Muscle layer of colon (tissue), 2 donors: ENCODE data around the gene ADGRG2.
"Not testable (repeated sequence)": the region's sequence is repeated elsewhere in the genome, so short reads cannot be mapped to it uniquely, and the experiment has no call there.

Experiments used
- H3K27ac ChIP-seq: one replicate; pipeline ENCODE4 v1.7.0; 2013; ENCODE audit warnings: low read depth, mild to moderate bottlenecking, low read length, moderate library complexity
- H3K27me3 ChIP-seq, 2 donors: one replicate each; pipeline ENCODE4 v1.7.0; 2013; ENCODE audit warnings: low read length in 2 of 2, mild to moderate bottlenecking in 2 of 2; ENCODE audit not compliant: insufficient read depth in 2 of 2, control insufficient read depth in 1 of 2
- H3K36me3 ChIP-seq: one replicate; pipeline ENCODE4 v1.7.0; 2013; ENCODE audit warnings: mild to moderate bottlenecking, low read length; ENCODE audit not compliant: insufficient read depth
- H3K4me1 ChIP-seq: one replicate; pipeline ENCODE4 v1.7.0; 2013; ENCODE audit warnings: mild to moderate bottlenecking, low read length; ENCODE audit not compliant: insufficient read depth
- H3K4me3 ChIP-seq, 2 donors: one replicate each; pipeline ENCODE4 v1.7.0; 2013; ENCODE audit warnings: low read length in 2 of 2, low read depth in 1 of 2, mild to moderate bottlenecking in 1 of 2, moderate library complexity in 1 of 2
- H3K9ac ChIP-seq: one replicate; pipeline ENCODE4 v1.7.0; 2013; ENCODE audit warnings: low read length
- H3K9me3 ChIP-seq: one replicate; pipeline ENCODE4 v1.7.0; 2013; ENCODE audit warnings: mild to moderate bottlenecking, low read length
- donor health status: abdominal sarcoma.
- donor health status: Adenocarcinoma of cecum.

Gene ADGRG2

GRCh38 chrX:19030805-19031204 lies 91.5 kb downstream of the ADGRG2 start:
- H3K4me3 ChIP-seq = no peak overlapping the region
- H3K4me1 ChIP-seq = no peaks in the 10 kb centered on the region
- H3K27me3 ChIP-seq = no peaks in the 10 kb centered on the region
- H3K9ac ChIP-seq = no peak overlapping the region
- H3K9me3 ChIP-seq = no peaks in the 10 kb centered on the region
- no peak overlapping the region for H3K27ac ChIP-seq
- no peaks in the 10 kb centered on the region for H3K36me3 ChIP-seq

- H3K9ac ChIP-seq = no peak overlapping the region
- no peak overlapping the region for H3K4me3 ChIP-seq
- no peak overlapping the region for H3K27ac ChIP-seq
- no peaks in the 10 kb centered on the region for H3K36me3 ChIP-seq
- H3K4me1 ChIP-seq = no peaks in the 10 kb centered on the region
- H3K27me3 ChIP-seq = no peaks in the 10 kb centered on the region
- H3K9me3 ChIP-seq = no peaks in the 10 kb centered on the region
Observed at GRCh38 chrX:19028560-19028959, 93.7 kb downstream of the ADGRG2 start.

- H3K36me3 ChIP-seq = no peaks in the 10 kb centered on the region
- no peaks in the 10 kb centered on the region for H3K27me3 ChIP-seq
- no peak overlapping the region for H3K9ac ChIP-seq
- H3K27ac ChIP-seq = no peak overlapping the region
- H3K4me3 ChIP-seq = no peak overlapping the region
- no peaks in the 10 kb centered on the region for H3K4me1 ChIP-seq
- no peaks in the 10 kb centered on the region for H3K9me3 ChIP-seq
Observed at GRCh38 chrX:19024366-19024765, 97.9 kb downstream of the ADGRG2 start.

- Histone ChIP-seq H3K27me3 (no peaks in the 10 kb centered on the region), H3K27ac (no peak overlapping the region), H3K9me3 (no peaks in the 10 kb centered on the region), H3K9ac (no peak overlapping the region), H3K36me3 (no peaks in the 10 kb centered on the region), H3K4me1 (no peaks in the 10 kb centered on the region), H3K4me3 (no peak overlapping the region)
Observed at GRCh38 chrX:19019996-19020395, 102.3 kb downstream of the ADGRG2 start.

- Histone ChIP-seq H3K27ac (no peak overlapping the region), H3K9ac (no peak overlapping the region), H3K4me3 (no peak overlapping the region), H3K9me3 (no peaks in the 10 kb centered on the region), H3K36me3 (no peaks in the 10 kb centered on the region), H3K4me1 (no peaks in the 10 kb centered on the region), H3K27me3 (no peaks in the 10 kb centered on the region)
Observed at GRCh38 chrX:19017271-19017670, 105.0 kb downstream of the ADGRG2 start.

GRCh38 chrX:19016614-19017013 lies 105.7 kb downstream of the ADGRG2 start:
- H3K27ac ChIP-seq = not testable (repeated sequence)

GRCh38 chrX:19007868-19008267 lies 114.4 kb downstream of the ADGRG2 start:
- H3K4me3 ChIP-seq = no peak overlapping the region
- no peak overlapping the region for H3K9ac ChIP-seq
- H3K27ac ChIP-seq = no peak overlapping the region

More at GRCh38 chrX:19016614-19017013, 105.7 kb downstream of the ADGRG2 start:
- not testable (repeated sequence) for H3K9ac ChIP-seq, H3K4me1 ChIP-seq, H3K4me3 ChIP-seq, H3K9me3 ChIP-seq, H3K36me3 ChIP-seq, H3K27me3 ChIP-seq

GRCh38 chrX:19007011-19007410 lies 115.3 kb downstream of the ADGRG2 start:
- Histone ChIP-seq H3K4me3 (no peak overlapping the region), H3K4me1 (no peaks in the 10 kb centered on the region), H3K9ac (no peak overlapping the region), H3K27ac (no peak overlapping the region), H3K9me3 (no peaks in the 10 kb centered on the region), H3K27me3 (no peaks in the 10 kb centered on the region), H3K36me3 (no peaks in the 10 kb centered on the region)

More at GRCh38 chrX:19007868-19008267, 114.4 kb downstream of the ADGRG2 start:
- Histone ChIP-seq H3K36me3 (no peaks in the 10 kb centered on the region), H3K27me3 (no peaks in the 10 kb centered on the region), H3K4me1 (no peaks in the 10 kb centered on the region), H3K9me3 (no peaks in the 10 kb centered on the region)

GRCh38 chrX:19005909-19006308 lies 116.4 kb downstream of the ADGRG2 start:
- no peak overlapping the region for H3K27ac ChIP-seq
- no peaks in the 10 kb centered on the region for H3K4me1 ChIP-seq
- H3K9me3 ChIP-seq = no peaks in the 10 kb centered on the region
- no peaks in the 10 kb centered on the region for H3K36me3 ChIP-seq
- no peaks in the 10 kb centered on the region for H3K27me3 ChIP-seq
- H3K9ac ChIP-seq = no peak overlapping the region
- H3K4me3 ChIP-seq = no peak overlapping the region

- no peaks in the 10 kb centered on the region for H3K36me3 ChIP-seq
- peaks cover 0 to 3% of the 10 kb centered on the region in 2 donors for H3K27me3 ChIP-seq
- H3K4me3 ChIP-seq = no peak overlapping the region
- H3K9me3 ChIP-seq = no peaks in the 10 kb centered on the region
- H3K4me1 ChIP-seq = no peaks in the 10 kb centered on the region
- H3K9ac ChIP-seq = no peak overlapping the region
- no peak overlapping the region for H3K27ac ChIP-seq
Observed at GRCh38 chrX:19003756-19004155, 118.5 kb downstream of the ADGRG2 start.

GRCh38 chrX:18998653-18999052 lies 123.6 kb downstream of the ADGRG2 start:
- H3K27ac ChIP-seq = no peak overlapping the region
- H3K9me3 ChIP-seq = no peaks in the 10 kb centered on the region
- peaks cover 0 to 3% of the 10 kb centered on the region in 2 donors for H3K27me3 ChIP-seq
- H3K9ac ChIP-seq = no peak overlapping the region
- H3K36me3 ChIP-seq = no peaks in the 10 kb centered on the region
- H3K4me3 ChIP-seq = no peak overlapping the region
- no peaks in the 10 kb centered on the region for H3K4me1 ChIP-seq

GRCh38 chrX:18997916-18998315 lies 124.4 kb downstream of the ADGRG2 start:
- H3K4me1 ChIP-seq = no peaks in the 10 kb centered on the region
- no peak overlapping the region for H3K4me3 ChIP-seq
- no peaks in the 10 kb centered on the region for H3K36me3 ChIP-seq
- no peak overlapping the region for H3K27ac ChIP-seq
- peaks cover 0 to 3% of the 10 kb centered on the region in 2 donors for H3K27me3 ChIP-seq
- H3K9ac ChIP-seq = no peak overlapping the region
- no peaks in the 10 kb centered on the region for H3K9me3 ChIP-seq
